DMS153 treated with DMSO at 0.1 percent for 48 hours (cell line): ENCODE measurements around the gene WWP2.

Experiments
- DNase-seq: peaks from one replicate; lab custom pipeline; 2025; ENCODE audit not compliant: unreplicated experiment; lab: John Stamatoyannopoulos, UW

Gene WWP2

DNA sequence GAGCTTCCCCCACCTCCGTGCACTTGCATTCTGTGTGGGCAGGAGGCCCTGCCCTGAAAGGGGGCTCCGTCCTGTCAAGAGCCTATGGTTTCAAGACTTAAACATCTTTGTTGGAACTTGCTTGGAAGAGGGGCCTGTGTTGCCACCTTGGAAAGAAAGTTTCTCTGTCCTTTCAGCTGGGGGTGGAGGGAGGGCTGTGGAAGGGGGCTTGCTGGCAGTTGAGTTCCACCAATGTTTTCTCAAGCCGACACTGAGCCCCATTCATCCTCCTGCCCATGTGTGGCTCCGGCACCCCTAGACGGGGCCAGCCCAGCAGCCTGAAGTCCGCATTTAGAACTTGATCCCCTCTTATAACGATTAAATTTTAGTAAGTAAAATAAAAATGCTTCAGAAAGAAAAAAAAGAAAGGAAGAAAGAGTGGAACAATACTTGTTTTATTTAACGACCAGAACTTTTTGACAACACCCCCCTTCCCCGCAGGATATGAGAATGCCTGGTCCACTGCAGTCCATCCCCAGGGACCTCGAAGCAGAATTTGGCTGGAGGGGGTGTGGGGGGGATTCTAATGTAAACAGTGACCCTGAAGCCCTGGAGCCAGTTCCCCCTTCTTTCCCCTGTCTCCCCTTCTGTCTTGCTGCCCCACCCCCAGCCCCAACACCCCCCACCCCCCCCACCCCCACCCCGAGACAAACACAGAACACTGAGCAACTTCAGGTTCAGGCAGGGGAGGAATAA, 162.1 kb downstream of the WWP2 start:
- no peak for DNase-seq

DNA sequence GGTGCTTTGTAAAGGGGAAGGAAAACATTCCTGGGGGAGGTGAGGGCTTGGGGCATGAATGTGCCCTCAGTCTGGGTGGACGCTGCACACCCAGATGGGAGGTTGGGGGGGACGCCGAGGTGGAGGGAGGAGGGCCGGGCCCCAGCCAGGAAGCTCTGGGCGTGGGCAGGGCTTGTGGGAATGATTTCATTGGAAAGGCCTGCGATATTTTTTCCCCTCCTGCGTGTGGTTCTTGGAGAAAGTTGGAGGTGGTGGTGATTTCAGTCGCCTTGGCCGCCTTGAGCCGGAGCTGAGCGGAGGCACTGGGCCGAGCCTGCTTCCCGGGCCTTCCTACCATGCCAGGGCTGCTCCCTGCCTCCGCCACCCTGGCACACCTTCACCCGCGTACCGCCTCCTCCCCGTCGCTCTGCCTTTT, 162.7 kb downstream of the WWP2 start:
- DNase-seq, result no peak

- DNase-seq, result no peak
Measured at GRCh38 chr16:69925311-69925710, 163.2 kb downstream of the WWP2 start.

DNA sequence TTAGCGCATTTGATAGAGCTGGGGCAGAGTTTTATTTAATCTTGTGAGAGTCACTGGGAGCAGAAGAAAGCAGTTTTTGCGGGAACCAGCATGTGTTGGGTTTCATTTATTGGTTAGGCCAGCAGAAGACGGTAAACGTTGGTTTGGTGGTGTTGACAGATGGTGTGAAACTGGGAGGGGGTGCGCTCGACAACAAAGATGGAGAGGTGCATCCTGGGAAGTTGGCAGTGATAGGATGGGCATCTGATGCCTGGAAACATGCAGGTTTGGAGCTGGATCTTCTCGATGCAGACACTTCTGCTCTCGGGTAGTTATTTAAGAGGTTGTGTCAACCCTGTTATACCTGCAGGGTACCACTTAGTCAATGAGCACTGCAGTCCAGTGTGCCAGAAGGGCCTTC, 164.1 kb downstream of the WWP2 start:
- DNase-seq, result no peak

- no peak for DNase-seq
Measured at GRCh38 chr16:69927056-69927757, 165.1 kb downstream of the WWP2 start.

- DNase-seq, result no peak
Measured at GRCh38 chr16:69928856-69929400, 166.8 kb downstream of the WWP2 start.

GRCh38 chr16:69929480-69929879, 167.3 kb downstream of the WWP2 start:
- DNase-seq, result no peak

DNA sequence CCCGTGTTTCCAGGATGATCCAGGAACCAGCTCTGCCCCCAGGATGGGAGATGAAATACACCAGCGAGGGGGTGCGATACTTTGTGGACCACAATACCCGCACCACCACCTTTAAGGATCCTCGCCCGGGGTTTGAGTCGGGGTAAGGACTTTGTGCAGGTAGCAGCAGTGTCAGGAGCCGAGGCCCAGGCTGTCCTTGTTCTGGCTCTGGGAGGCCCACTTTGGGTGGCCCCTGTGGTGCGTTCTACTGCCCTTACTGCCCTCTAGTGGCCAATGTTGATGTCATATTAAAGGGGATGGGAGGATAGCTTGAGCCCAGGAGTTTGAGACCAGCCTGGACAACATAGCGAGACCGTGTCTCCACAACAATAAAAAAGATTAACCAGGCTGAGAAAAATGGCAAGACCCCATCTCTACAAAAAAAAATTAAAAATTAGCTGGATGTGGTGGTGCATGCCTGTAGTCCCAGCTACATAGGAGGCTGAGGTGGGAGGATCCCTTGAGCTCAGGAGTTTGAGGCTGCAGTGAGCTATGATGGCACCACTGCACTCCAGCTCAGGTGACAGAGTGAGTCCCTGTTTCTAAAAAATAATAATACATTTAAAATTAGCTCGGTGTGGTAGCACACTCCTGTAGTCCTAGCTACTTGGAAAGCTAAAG, 168.1 kb downstream of the WWP2 start:
- DNase-seq, result peak; percentile 21

DNA sequence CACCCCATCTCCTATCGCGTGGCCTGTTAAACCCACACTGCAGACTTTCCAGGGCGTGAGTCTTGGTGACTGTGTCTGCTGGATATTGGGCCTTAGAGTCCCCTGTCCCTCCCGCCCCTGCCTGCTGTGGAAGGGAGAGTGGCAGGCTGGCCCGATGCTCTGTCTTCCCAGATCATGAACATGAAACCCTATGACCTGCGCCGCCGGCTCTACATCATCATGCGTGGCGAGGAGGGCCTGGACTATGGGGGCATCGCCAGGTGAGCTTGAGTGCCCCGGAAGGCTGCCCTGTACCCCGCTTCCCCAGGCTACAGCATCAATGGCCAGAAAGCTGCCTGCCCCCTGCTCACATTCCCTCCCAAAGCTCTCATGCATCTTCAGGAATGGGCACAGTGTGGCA, 169.5 kb downstream of the WWP2 start:
- no peak for DNase-seq

DNA sequence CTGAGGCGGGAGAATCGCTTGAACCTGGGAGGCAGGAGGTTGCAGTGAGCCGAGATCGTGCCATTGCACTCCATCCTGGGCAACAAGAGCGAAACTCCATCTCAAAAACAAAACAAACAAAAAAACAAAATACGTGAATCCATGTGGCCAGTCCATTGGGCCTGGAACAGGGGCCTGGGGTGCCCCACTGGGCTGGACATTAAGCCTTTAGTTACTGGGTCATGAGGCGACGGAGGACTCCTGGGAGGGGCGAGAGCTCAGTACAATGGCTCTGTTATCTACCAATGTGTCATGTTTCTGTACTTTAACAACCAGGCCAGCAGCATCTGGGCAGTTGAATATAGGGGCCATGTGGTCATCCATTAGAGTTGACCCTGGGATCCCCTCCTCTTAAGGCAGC, 170.1 kb downstream of the WWP2 start:
- no peak for DNase-seq

GRCh38 chr16:69932691-69933392, 170.7 kb downstream of the WWP2 start:
- no peak for DNase-seq

- DNase-seq, result no peak
Measured at GRCh38 chr16:69934044-69934443, 171.9 kb downstream of the WWP2 start.

GRCh38 chr16:69934751-69935150, 172.6 kb downstream of the WWP2 start:
- no peak for DNase-seq

DNA sequence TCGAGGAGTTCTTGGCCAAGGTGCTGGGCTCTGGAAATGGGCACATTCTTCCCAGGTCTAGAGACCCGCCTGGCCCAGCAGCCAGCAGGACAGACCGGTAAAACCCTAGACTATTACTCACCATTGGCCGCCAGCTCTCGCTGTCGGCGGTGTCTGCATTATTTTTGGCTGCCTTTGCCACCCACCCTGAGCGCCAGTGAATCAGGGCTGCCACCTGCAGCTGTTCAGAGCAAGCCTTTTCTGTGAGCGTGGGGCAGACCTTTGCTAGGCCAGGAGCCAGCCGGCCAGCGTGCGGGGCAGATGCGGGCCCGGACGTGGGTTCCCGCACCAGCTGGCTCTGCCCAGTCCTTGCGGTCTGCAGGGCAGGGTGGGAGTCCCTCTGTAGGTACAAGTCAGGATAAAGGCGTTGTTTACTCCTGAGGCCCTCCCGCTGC, 173.2 kb downstream of the WWP2 start:
- DNase-seq, result no peak

DNA sequence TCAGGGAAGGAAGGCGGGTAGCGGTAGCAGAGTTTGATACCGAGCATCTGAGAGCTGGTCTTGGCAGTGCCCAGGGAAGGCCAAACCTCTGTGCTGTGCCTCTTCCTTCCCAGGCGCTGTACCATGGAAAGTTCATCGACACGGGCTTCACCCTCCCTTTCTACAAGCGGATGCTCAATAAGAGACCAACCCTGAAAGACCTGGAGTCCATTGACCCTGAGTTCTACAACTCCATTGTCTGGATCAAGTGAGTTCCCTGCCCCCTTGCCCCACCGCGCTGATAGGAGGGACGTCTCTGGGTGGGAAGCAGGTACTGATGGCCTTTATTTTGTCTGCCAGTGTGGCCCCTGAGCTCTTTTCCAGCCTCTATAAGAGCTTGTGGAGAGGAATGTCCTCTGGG, 173.6 kb downstream of the WWP2 start:
- no peak for DNase-seq

DNA sequence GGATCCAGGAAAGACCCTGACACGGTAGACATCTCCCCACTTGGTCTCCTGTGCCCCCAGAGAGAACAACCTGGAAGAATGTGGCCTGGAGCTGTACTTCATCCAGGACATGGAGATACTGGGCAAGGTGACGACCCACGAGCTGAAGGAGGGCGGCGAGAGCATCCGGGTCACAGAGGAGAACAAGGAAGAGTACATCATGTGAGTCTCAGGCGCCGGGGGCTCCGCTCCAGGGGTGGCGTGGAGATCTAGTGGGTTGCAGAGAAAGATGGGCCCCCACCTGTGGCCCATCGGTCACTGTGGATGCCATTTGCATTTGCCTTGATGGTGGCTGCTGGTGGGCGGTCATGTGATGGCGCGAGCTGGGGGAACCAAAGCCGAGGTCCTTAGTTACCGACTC, 174.1 kb downstream of the WWP2 start:
- DNase-seq, result no peak

- no peak for DNase-seq
Measured at GRCh38 chr16:69936751-69937211, 174.6 kb downstream of the WWP2 start.

- DNase-seq, result no peak
Measured at GRCh38 chr16:69937465-69937951, 175.4 kb downstream of the WWP2 start.

DNA sequence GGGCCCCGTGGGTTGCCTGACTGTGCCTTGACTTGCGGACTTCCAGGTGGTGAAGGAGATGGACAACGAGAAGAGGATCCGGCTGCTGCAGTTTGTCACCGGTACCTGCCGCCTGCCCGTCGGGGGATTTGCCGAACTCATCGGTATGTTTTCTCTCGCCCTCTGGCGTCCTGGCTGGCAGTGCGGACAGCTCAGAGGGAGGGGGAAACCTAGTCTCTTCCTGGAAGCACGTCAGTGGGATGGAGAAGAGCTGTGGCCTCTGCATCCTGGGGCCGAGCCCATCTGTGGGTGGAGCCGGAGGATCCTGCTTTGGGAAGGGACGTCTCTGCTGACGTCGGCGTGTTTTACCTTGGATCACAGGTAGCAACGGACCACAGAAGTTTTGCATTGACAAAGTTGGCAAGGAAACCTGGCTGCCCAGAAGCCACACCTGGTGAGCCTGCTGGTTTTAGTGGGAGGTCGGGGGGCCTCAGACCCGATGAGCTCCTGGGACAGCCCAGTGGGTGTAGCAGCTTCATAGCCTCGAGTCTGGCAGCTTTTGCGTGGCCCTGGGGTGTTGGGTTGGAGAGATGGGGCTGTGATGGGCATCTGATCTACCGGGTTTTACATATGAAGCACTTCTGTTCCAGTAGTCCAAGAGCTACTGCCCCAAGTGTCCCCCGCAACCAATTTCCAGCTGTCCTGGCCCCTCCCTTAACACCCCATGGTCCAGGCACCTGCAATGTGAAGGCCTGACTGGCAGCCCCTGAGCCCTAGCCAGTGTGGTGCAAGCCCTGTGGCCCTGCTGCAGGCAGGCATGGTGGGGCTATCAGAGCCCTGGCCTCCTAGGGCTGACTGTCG, 177.1 kb downstream of the WWP2 start:
- DNase-seq, result no peak
